Fibroblast of skin of left quadriceps (primary cell): ENCODE results near the gene MCRIP2.

Experiments
- DNase-seq, 2 experiments: peaks; one replicate each; pipeline ENCODE4 v3.0.0-alpha.2; 2013; ENCODE audit warnings: low read depth in 2 of 2

Gene MCRIP2

DNA sequence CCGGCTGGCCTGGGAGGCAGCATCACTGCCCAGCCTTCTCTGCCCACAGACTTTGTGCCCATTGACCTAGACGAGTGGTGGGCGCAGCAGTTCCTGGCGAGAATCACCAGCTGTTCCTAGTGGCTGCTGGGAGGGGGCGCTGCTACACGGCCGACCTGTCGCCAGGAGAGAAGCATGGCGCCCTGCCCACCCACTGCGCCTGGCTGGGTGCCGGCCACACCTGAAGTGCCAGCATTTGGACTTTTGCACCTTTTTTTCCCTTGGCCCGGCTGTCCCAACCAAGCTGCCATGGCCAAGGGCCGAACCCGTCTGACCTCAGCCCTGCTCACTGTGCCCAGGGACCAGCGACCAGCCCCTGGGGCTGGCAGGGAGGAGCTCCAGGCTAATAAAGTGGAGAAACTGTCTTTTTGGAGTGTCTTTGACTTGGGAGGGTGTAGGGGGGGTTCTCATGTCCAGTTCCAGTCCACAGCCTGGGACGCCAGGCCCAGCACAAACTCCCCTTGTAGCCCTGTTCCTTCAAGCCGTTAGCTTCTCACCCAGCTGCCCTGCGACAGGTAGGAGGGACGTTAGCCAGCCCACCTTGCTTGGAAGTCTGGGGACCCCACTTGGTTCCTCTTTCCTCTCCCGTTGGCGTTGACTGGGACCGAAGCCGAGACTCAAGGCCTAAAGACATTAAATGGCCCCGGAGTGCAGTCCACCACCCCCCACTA, 6.6 kb downstream of the MCRIP2 start:
- no peak for DNase-seq

- peak; percentile 70 to 71 for DNase-seq
These were observed 7.4 kb downstream of the MCRIP2 start, which contains the start of gene WDR90 for GRCh38 chr16:648781-649589. TSS of gene WDR90 (plus strand) at chr16:649365. CDS start at chr16:649417, 52 bp downstream.

DNA sequence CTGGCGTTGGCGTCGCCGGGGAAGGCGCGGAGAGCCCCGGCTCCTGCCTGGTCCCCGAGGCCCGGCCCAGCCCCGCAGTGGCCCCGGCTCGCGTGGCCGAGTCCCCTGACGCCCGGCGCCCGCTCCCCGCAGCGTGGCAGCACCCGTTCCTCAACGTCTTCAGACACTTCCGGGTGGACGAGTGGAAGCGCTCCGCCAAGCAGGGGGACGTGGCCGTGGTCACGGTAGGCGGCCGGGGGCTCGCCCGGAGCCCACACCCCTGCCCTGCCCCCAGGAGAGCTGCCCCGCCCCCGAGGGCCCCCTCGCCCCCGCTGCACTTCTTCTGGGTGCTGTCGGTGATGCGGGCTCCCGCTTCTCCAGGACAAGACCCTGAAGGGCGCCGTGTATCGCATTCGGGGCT, 8.0 kb downstream of the MCRIP2 start:
- no peak for DNase-seq

DNA sequence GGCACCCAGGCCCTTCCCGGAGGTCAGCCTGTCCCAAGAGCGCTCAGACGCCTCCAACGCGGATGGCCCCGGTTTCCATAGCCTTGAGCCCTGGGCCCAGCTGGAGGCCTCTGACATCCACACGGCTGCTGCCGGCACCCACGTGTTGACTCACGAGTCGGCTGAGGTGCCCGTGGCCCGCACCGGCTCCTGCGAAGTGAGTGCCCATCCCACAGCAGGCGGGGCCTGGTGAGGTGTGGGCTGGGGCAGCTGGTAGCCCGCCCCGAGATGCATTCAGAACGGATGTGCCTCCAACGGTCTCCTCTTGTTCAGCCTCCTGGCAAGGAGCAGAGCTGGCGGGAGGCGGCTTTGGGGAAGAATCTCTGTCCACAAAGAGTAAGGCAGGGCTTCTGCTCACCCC, 10.2 kb downstream of the MCRIP2 start:
- no peak for DNase-seq

- no peak for DNase-seq
These were observed 11.1 kb downstream of the MCRIP2 start for GRCh38 chr16:652454-653305.

GRCh38 chr16:654034-654433, 12.4 kb downstream of the MCRIP2 start:
- DNase-seq = no peak

DNA sequence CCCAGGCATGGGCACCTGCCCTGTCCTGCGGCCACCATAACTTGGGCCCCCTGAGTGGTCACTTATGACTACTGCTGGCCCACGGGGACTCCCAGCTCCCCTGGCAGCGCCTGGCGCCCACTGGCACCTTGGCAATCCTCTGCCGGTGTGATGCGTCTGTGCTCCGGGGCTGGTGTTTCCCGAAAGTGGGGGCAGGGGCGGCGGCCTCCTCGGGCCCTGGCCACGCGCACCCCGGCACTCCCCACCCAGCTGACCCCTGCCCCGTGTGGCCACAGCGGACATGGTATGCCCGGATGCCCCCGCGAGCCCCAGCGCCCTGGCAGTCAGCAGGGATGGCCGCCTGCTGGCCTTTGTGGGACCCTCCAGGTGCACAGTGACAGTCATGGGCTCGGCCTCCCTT, 15.9 kb downstream of the MCRIP2 start:
- DNase-seq = no peak

GRCh38 chr16:658679-659571, 17.3 kb downstream of the MCRIP2 start:
- no peak for DNase-seq

DNA sequence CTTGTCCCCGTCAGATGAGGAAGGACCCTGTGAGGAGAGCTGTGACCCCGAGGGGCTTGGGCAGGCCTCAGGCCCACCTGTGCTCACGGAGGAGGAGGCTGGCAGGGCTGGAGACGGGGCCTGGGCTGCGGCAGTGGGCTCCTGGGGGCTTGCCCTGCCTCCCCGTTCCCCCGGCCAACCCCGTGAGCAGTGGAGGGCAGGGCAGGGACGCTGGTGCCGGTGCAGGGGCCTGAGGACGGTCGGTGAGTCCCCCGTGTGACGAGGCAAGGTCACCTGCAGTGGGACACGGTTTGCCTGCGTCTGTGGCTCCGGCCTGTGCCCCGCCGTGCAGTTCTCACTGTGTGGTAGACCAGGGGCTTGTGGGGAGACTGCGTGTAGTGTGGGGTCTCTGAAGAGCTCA, 18.0 kb downstream of the MCRIP2 start:
- no peak for DNase-seq

- no peak for DNase-seq
These were observed 18.5 kb downstream of the MCRIP2 start for GRCh38 chr16:660132-660458.

GRCh38 chr16:660459-661183, 19.0 kb downstream of the MCRIP2 start:
- DNase-seq = no peak

DNA sequence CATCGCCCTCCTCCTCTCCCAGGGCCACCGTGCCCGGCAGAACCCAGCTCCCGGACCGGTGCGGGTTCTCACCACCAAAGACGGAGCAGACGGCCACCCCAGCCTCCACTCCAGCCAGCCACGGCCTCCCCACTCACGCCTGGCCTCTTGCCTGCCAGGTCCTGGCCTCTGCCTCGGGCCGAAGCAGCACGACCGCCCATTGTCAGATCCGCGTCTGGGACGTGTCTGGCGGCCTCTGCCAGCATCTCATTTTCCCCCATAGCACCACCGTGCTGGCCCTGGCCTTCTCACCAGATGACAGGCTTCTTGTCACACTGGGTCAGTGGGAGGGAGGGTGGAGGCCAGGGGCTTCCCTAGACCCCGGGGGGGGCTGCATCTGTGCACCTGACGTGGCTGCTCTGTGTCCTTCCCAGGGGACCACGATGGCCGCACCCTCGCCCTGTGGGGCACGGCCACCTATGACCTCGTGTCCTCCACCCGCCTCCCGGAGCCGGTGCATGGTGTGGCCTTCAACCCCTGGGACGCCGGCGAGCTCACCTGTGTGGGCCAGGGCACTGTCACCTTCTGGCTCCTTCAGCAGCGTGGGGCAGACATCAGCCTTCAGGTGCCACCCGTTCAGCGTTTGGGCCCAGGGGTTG, 19.7 kb downstream of the MCRIP2 start:
- DNase-seq = no peak

GRCh38 chr16:662095-662494, 20.5 kb downstream of the MCRIP2 start:
- DNase-seq = no peak

GRCh38 chr16:662597-662996, 21.0 kb downstream of the MCRIP2 start:
- no peak for DNase-seq

DNA sequence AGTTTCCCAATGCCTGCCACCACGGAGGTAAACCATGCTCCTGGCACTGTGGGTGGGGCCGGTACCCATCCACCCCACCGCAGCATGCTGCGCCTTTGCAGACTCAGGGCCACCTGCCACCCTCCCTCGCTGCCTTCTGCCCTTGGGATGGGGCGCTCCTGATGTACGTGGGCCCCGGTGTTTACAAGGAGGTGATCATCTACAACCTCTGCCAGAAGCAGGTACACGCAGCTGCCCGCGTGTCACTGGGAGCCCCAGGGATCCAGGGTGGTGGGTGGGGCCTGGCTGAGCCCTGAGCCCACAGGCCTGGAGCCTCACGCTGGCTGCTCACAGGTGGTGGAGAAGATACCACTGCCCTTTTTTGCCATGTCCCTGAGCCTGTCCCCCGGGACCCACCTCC, 24.9 kb downstream of the MCRIP2 start:
- no peak for DNase-seq

- DNase-seq = no peak
These were observed 25.6 kb downstream of the MCRIP2 start for GRCh38 chr16:667113-667779.

- peak; percentile 69 for DNase-seq
These were observed 26.3 kb downstream of the MCRIP2 start, which contains the start of gene RHOT2 for GRCh38 chr16:667780-668518. TSS of gene RHOT2 (plus strand) at chr16:668132. CDS start at chr16:668200, 68 bp downstream.

DNA sequence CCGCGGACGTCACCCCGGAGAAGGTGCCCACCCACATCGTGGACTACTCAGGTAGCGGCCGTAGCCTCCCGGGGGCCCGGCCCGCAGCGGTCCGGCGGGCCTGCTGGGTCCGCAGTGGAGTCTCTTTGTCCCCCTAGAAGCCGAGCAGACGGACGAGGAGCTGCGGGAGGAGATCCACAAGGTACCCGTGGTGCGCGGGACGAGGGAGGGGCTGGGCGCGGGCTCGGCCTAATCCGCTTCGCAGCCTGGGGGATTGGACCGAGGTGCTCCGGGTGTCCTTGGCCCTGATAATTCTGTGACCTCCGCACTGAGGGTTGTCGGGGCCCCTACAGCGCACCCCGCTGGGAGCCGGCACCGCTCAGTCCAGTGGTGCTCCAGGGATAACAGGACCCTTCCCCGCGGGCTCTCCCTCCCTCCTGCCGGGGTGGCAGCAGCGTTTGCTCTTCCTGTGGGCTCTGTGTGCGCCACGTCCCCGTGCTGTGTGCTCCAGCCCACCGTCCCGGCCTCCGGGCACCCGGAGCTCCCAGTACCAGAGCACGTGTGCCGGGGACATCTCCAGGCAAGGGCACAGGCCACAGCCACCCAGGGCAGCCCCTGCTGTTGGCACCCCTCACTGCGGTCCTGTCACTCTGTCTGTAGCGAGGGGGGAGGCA, 27.0 kb downstream of the MCRIP2 start:
- no peak for DNase-seq
